Kidney (tissue), 14 donors: ENCODE data around the gene FADS2. TPM values are rescaled to one million over a fixed set of nuclear protein-coding genes. Genes with fewer than 3 reads are reported as not detected.

Experiments used
- DNase-seq, 5 donors: peaks; one replicate each; pipeline ENCODE4 v3.0.0-alpha.2; 2013 to 2020
- FAIRE-seq: peaks from 2 replicates; lab custom pipeline; 2012; peaks lifted over from hg19 to GRCh38; lab: Jason Lieb, UNC
- H3K27ac ChIP-seq, 2 donors: one replicate each; pipeline ENCODE4 v1.7.0; 2013; ENCODE audit warnings: low read depth in 2 of 2, low read length in 2 of 2, inconsistent platforms in 1 of 2
- H3K27me3 ChIP-seq: one replicate; pipeline ENCODE4 v1.7.1; 2013; ENCODE audit warnings: low read length, inconsistent platforms; ENCODE audit not compliant: control insufficient read depth, insufficient read depth
- H3K36me3 ChIP-seq, 3 donors: one replicate each; pipeline versions ENCODE4 v1.7.0 to v1.7.1; 2013; ENCODE audit warnings: low read length in 3 of 3, control low read depth in 1 of 3, inconsistent platforms in 1 of 3; ENCODE audit not compliant: insufficient read depth in 3 of 3, control insufficient read depth in 2 of 3
- H3K4me1 ChIP-seq, 3 donors: one replicate each; pipeline versions ENCODE4 v1.7.0 to v1.7.1; 2013; ENCODE audit warnings: low read length in 3 of 3, inconsistent platforms in 1 of 3, low read depth in 1 of 3; ENCODE audit not compliant: control insufficient read depth in 2 of 3, insufficient read depth in 2 of 3
- H3K4me3 ChIP-seq, 3 donors: one replicate each; pipeline versions ENCODE4 v1.7.0 to v1.8.1; 2013; ENCODE audit warnings: low read length in 3 of 3, control low read depth in 1 of 3, inconsistent platforms in 1 of 3
- H3K9ac ChIP-seq, 3 donors: one replicate each; pipeline versions ENCODE4 v1.7.0 to v1.7.1; 2013; ENCODE audit warnings: low read length in 3 of 3, control low read depth in 1 of 3, inconsistent platforms in 1 of 3
- H3K9me3 ChIP-seq, 3 donors: one replicate each; pipeline versions ENCODE4 v1.7.0 to v1.7.1; 2013; ENCODE audit warnings: low read length in 3 of 3, control low read depth in 1 of 3, inconsistent platforms in 1 of 3; ENCODE audit not compliant: control insufficient read depth in 2 of 3, insufficient read depth in 1 of 3
- CTCF ChIP-seq: IDR thresholded peaks from 3 replicates; pipeline ENCODE4 v1.5.1; 2012; ENCODE audit warnings: mild to moderate bottlenecking, moderate library complexity, borderline replicate concordance; ENCODE audit not compliant: insufficient read depth; ENCODE audit errors: extremely low read depth
- intact Hi-C: fragments of 100-400 bp; cut with DNase I; formaldehyde crosslinking; loops from one replicate; pipeline ENCODE4 v1.11.1; 2022
- polyA plus RNA-seq: library from polyadenylated mRNA; stranded (reverse); fragments of 350-450 nt; fragmentation: Illumina TruSeq; extraction: RNeasy Lipid Tissue Mini Kit (QIAGEN cat#74804); gene quantifications from one replicate; pipeline ENCODE4 v1.2.3, GENCODE V29; 2014; ENCODE audit warnings: low read depth, low replicate concordance; ENCODE audit not compliant: insufficient read depth
- total RNA-seq: library from RNA; stranded (reverse); fragmentation: NEBNext Ultra II Directional; extraction: Animal tissue kit (Norgen Biotek cat#: 25700); gene quantifications from one replicate; pipeline ENCODE4 v1.2.1, GENCODE V29; 2021
- donor health status: control.
- donor health status: control.
- donor health status: control.
- donor health status: control.
- donor health status: control.
- donor health status: DM: yes; HTN: yes; CAD: no.
- donor health status: Normal renal cell carcinoma (clear cell type).

Gene FADS2
- total and polyA plus RNA-seq, 2 donors from 2014 or later, result 9.8 to 49.2 TPM

- no peaks in the 10 kb centered on the region for H3K9me3 ChIP-seq
- peak within 1 kb of the TSS; percentile 51 to 53 for H3K27ac ChIP-seq
- no peak for TF ChIP-seq CTCF
- DNase-seq (peak; percentile 79 to 96 (median 92)), FAIRE-seq (no peak)
- peak within 1 kb of the TSS in 2 of 3 donors; percentile 46 to 85 for H3K9ac ChIP-seq
- H3K4me3 ChIP-seq, result peak within 1 kb of the TSS; percentile 41 to 69 (median 53)
- H3K27me3 ChIP-seq, result no peaks in the 10 kb centered on the region
- H3K4me1 ChIP-seq, result peaks cover 0 to 13% (median 13%) of the 10 kb centered on the region in 3 donors
- no peaks in the 10 kb centered on the region for H3K36me3 ChIP-seq
- intact Hi-C loops, result no loop called here
Measured at GRCh38 chr11:61891331-61892084, 63.4 kb downstream of the FADS2 start, which contains the start of gene FADS3. FADS3 (minus strand) TSS chr11:61891545; CDS start chr11:61891381, 164 bp downstream.

GRCh38 chr11:61892085-61892370 is 63.9 kb downstream of the FADS2 start:
- Histone ChIP-seq H3K9me3 (no peaks in the 10 kb centered on the region), H3K4me3 (peak overlapping the region in 2 of 3 donors; percentile 19 to 54), H3K27me3 (no peaks in the 10 kb centered on the region), H3K27ac (peak overlapping the region in 1 of 2 donors; percentile 53), H3K36me3 (peaks cover 0 to 4% (median 0%) of the 10 kb centered on the region in 3 donors), H3K4me1 (peaks cover 0 to 13% (median 13%) of the 10 kb centered on the region in 3 donors), H3K9ac (no peak overlapping the region)
- DNase-seq, result no peak
- no peak for FAIRE-seq
- intact Hi-C loops, result no loop called here
- no peak for TF ChIP-seq CTCF

- H3K27ac ChIP-seq, result no peak overlapping the region
- DNase-seq (no peak), FAIRE-seq (no peak)
- peaks cover 0 to 8% (median 0%) of the 10 kb centered on the region in 3 donors for H3K36me3 ChIP-seq
- intact Hi-C loops, result no loop called here
- no peak for TF ChIP-seq CTCF
- no peak overlapping the region for H3K4me3 ChIP-seq
- peaks cover 0 to 10% (median 8%) of the 10 kb centered on the region in 3 donors for H3K4me1 ChIP-seq
- no peaks in the 10 kb centered on the region for H3K9me3 ChIP-seq
- H3K27me3 ChIP-seq, result no peaks in the 10 kb centered on the region
- H3K9ac ChIP-seq, result no peak overlapping the region
Measured at GRCh38 chr11:61893981-61894380, 65.9 kb downstream of the FADS2 start.
